Hepatocyte (in vitro differentiated cells): ENCODE data around the gene EGFL8.

Source experiments
- EZH2 ChIP-seq: fragments of 200-600 bp; sonication (generic); IDR thresholded peaks from 2 replicates; pipeline ENCODE4 v1.6.1; 2016; ENCODE audit warnings: antibody characterized with exemption, mild to moderate bottlenecking, borderline replicate concordance
- TF ChIP-seq, protein P1 (sequence below): fragments of 200-600 bp; sonication (generic); IDR thresholded peaks from 2 replicates; pipeline ENCODE4 v1.5.1; 2016; ENCODE audit warnings: antibody characterized with exemption, mild to moderate bottlenecking; ENCODE audit not compliant: poor library complexity

DNA sequence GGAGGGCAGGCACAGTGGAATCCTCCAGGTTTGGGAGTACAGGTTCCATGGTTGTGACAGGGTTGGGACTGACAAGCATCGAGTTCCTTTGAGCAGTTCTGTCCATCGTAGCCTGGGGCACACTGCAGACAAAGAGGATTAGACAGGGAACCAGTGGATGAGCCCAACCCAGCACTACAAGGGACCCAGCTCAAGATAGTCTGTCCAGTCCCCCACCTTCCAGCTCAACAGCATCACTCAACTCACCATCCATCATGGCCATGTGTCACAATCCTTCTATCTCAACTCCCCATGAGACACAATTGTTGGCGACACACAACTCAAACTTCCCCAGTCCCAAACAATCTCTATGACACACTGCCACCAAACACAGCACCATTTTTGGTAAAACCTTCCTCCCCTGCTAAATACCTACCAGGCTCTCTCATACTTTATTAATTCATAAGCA is 39.9 kb downstream of the EGFL8 start:
- TF ChIP-seq, protein P1, sequence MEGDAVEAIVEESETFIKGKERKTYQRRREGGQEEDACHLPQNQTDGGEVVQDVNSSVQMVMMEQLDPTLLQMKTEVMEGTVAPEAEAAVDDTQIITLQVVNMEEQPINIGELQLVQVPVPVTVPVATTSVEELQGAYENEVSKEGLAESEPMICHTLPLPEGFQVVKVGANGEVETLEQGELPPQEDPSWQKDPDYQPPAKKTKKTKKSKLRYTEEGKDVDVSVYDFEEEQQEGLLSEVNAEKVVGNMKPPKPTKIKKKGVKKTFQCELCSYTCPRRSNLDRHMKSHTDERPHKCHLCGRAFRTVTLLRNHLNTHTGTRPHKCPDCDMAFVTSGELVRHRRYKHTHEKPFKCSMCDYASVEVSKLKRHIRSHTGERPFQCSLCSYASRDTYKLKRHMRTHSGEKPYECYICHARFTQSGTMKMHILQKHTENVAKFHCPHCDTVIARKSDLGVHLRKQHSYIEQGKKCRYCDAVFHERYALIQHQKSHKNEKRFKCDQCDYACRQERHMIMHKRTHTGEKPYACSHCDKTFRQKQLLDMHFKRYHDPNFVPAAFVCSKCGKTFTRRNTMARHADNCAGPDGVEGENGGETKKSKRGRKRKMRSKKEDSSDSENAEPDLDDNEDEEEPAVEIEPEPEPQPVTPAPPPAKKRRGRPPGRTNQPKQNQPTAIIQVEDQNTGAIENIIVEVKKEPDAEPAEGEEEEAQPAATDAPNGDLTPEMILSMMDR: no peak
- no peak for TF ChIP-seq EZH2
